Transverse colon (tissue), 4 donors: ENCODE data around the gene RBAK. TPM values are rescaled to one million over a fixed set of nuclear protein-coding genes. Genes with fewer than 3 reads are reported as not detected.

Experiments used
- DNase-seq: peaks from one replicate; pipeline ENCODE4 v3.0.0-alpha.2; 2019
- H3K27ac ChIP-seq, 4 donors: fragments of 200-600 bp; sonication (generic); 2 replicates each; pipeline ENCODE4 v1.5.1; 2016 to 2018; ENCODE audit warnings: inconsistent platforms in 4 of 4
- H3K27me3 ChIP-seq: fragments of 200-600 bp; sonication (generic); 2 replicates; pipeline ENCODE4 v1.5.1; 2017; ENCODE audit warnings: inconsistent platforms
- H3K36me3 ChIP-seq, 4 donors: fragments of 200-600 bp; sonication (generic); 2 replicates each; pipeline ENCODE4 v1.5.1; 2017 to 2019; ENCODE audit warnings: inconsistent platforms in 4 of 4
- H3K4me1 ChIP-seq, 4 donors: fragments of 200-600 bp; sonication (generic); 2 replicates each; pipeline ENCODE4 v1.5.1; 2017 to 2020; ENCODE audit warnings: inconsistent platforms in 4 of 4
- H3K4me3 ChIP-seq, 4 donors: fragments of 200-600 bp; sonication (generic); 1 replicate in 1 of 4; 2 replicates in 3 of 4; pipeline versions ENCODE4 v1.5.1 to v1.6.1; 2017 to 2019; ENCODE audit warnings: inconsistent platforms in 4 of 4
- H3K9me3 ChIP-seq, 2 donors: fragments of 200-600 bp; sonication (generic); 2 replicates each; pipeline ENCODE4 v1.5.1; 2017 to 2019; ENCODE audit warnings: inconsistent platforms in 2 of 2
- CTCF ChIP-seq, 5 experiments: fragments of 200-600 bp in 3 of 5; fragments of 450-650 bp in 2 of 5; sonication (generic) in 3 of 5; IDR thresholded peaks; 1 replicate in 2 of 5; 2 replicates in 3 of 5; pipeline ENCODE4 v1.5.1; 2016 to 2017; ENCODE audit warnings: antibody characterized with exemption in 5 of 5, inconsistent platforms in 3 of 5, mild to moderate bottlenecking in 2 of 5, moderate library complexity in 1 of 5
- EP300 ChIP-seq: sonication (generic); formaldehyde crosslinking; IDR thresholded peaks from one replicate; pipeline ENCODE4 v1.6.1; 2017; ENCODE audit warnings: antibody characterized with exemption, low read depth
- POLR2A ChIP-seq: fragments of 450-650 bp; IDR thresholded peaks from one replicate; pipeline ENCODE4 v1.6.1; 2016; ENCODE audit warnings: antibody characterized with exemption, mild to moderate bottlenecking, moderate library complexity
- POLR2AphosphoS5 ChIP-seq, 3 donors: sonication (generic); formaldehyde crosslinking; IDR thresholded peaks; one replicate each; pipeline ENCODE4 v1.6.1; 2016; ENCODE audit warnings: antibody characterized with exemption in 3 of 3
- WGBS, 2 donors: methylation state at CpG; one replicate each; pipeline ENCODE4 v1.1.5; 2018; ENCODE audit warnings: low coverage in 1 of 2; 5-methylcytosine and 5-hydroxymethylcytosine counted together
- in situ Hi-C, 4 donors: fragments of 200-750 bp; cut with MboI; loops; one replicate each; pipeline versions ENCODE4 v1.15.0 to v1.15.1; 2017; ENCODE audit warnings: low sequenced_read_pairs in 3 of 4, low pct_ligation_motif_present in 1 of 4, low pct_unique_long_range_greater_than_20kb in 1 of 4
- intact Hi-C: fragments of 100-400 bp; cut with DNase I; formaldehyde crosslinking; loops from one replicate; pipeline ENCODE4 v1.15.1; 2023; ENCODE audit warnings: low total_unique reads
- small RNA-seq, 4 donors: library from RNA; depleted of rRNA; stranded (forward); fragments of <200 nt; gene quantifications; one replicate each; pipeline ENCODE3, GENCODE V24; 2016
- total RNA-seq, 4 donors: library from RNA; depleted of rRNA; stranded (reverse); fragments of >200 nt; gene quantifications; one replicate each; pipeline ENCODE4 v1.1.0, GENCODE V29; 2016

RBAK gene
- total RNA-seq, 4 donors from 2014 or later: 3.4 to 11.6 (median 8.5) TPM

GRCh38 chr7:5117095-5117970 lies 71.7 kb downstream of the RBAK start:
- H3K27me3 ChIP-seq: no peaks in the 10 kb centered on the region
- WGBS, 2 donors: 89 to 91% methylated on average over 9 to 53 of the region's 56 CpGs
- in situ Hi-C loops (no loop called here), intact Hi-C loops (no loop called here)
- no peaks in the 10 kb centered on the region for H3K36me3 ChIP-seq
- TF ChIP-seq EP300: no peak
- TF ChIP-seq POLR2AphosphoS5 (IDR thresholded peaks at IDR 0.05): no peak
- TF ChIP-seq POLR2A: no peak
- no peak for TF ChIP-seq CTCF (IDR thresholded peaks at IDR 0.05)
- H3K9me3 ChIP-seq: no peaks in the 10 kb centered on the region
- no peak overlapping the region for H3K4me3 ChIP-seq
- DNase-seq: no peak
- no peaks in the 10 kb centered on the region for H3K4me1 ChIP-seq
- no peak overlapping the region for H3K27ac ChIP-seq

Small RNAs within 50 kb of the gene (small RNA-seq; reads per million reads assigned to genes)
- 0 reads per million in 4 donors for gene AC092032.1

Other genes with a start within 250 kb of the RBAK start
- gene PAPOLB, start 183.8 kb upstream of the RBAK start, total RNA-seq: under 1 TPM in 2 of 4 donors, not detected in 2; 0.16 to 0.60 TPM
- gene RADIL, start 162.1 kb upstream of the RBAK start, total RNA-seq: 1 to 10 TPM in 3 of 4 donors, under 1 TPM in 1; 0.80 to 6.2 (median 1.7) TPM
- gene MMD2, start 86.7 kb upstream of the RBAK start, total RNA-seq: not detected
- 10 to 100 TPM; 30.8 to 64.3 (median 53.2) TPM for gene WIPI2, start 144.4 kb downstream of the RBAK start, total RNA-seq
- gene SLC29A4, start 237.1 kb downstream of the RBAK start, total RNA-seq: 10 to 100 TPM in 1 of 4 donors, 1 to 10 TPM in 2, under 1 TPM in 1; 0.60 to 36.3 (median 2.6) TPM